BLaER1 (cell line): ENCODE measurements around the gene OXA1L.
A peak's percentile ranks its signal among the peaks of the same experiment; 100 is the strongest.

Experiments
- H3K27ac ChIP-seq: shearing (Covaris generic); formaldehyde crosslinking; 2 replicates; pipeline ENCODE4 v1.8.1; 2022
- H3K27me3 ChIP-seq: shearing (Covaris generic); formaldehyde crosslinking; 2 replicates; pipeline ENCODE4 v1.8.1; 2022
- H3K36me3 ChIP-seq: shearing (Covaris generic); formaldehyde crosslinking; 2 replicates; pipeline ENCODE4 v1.8.1; 2022
- H3K4me1 ChIP-seq: shearing (Covaris generic); formaldehyde crosslinking; 2 replicates; pipeline ENCODE4 v1.8.1; 2022
- H3K4me2 ChIP-seq: shearing (Covaris generic); formaldehyde crosslinking; 2 replicates; pipeline ENCODE4 v1.8.1; 2022
- H3K4me3 ChIP-seq: shearing (Covaris generic); formaldehyde crosslinking; 2 replicates; pipeline ENCODE4 v1.8.1; 2022
- H3K9ac ChIP-seq: shearing (Covaris generic); formaldehyde crosslinking; 2 replicates; pipeline ENCODE4 v1.8.1; 2022
- H3K9me3 ChIP-seq: shearing (Covaris generic); formaldehyde crosslinking; 2 replicates; pipeline ENCODE4 v1.8.1; 2022
- H4K20me1 ChIP-seq: shearing (Covaris generic); formaldehyde crosslinking; 2 replicates; pipeline ENCODE4 v1.8.1; 2022
- Cebpa-rat ChIP-seq: shearing (Covaris generic); IDR thresholded peaks from 2 replicates; pipeline ENCODE4 v1.8.1; 2022

OXA1L gene

GRCh38 chr14:22808388-22809209, 42.1 kb downstream of the OXA1L start:
- peaks cover 25% of the 10 kb centered on the region for H3K4me1 ChIP-seq
- TF ChIP-seq Cebpa-rat: no peak
- H4K20me1 ChIP-seq: no peaks in the 10 kb centered on the region
- H3K9me3 ChIP-seq: no peaks in the 10 kb centered on the region
- no peak overlapping the region for H3K4me2 ChIP-seq
- H3K9ac ChIP-seq: no peak overlapping the region
- H3K36me3 ChIP-seq: no peaks in the 10 kb centered on the region
- no peak overlapping the region for H3K4me3 ChIP-seq
- H3K27me3 ChIP-seq: no peaks in the 10 kb centered on the region
- no peak overlapping the region for H3K27ac ChIP-seq

- Histone ChIP-seq H3K9me3 (no peaks in the 10 kb centered on the region), H3K27me3 (no peaks in the 10 kb centered on the region), H3K27ac (no peak overlapping the region), H3K4me2 (peak overlapping the region; percentile 2), H4K20me1 (no peaks in the 10 kb centered on the region), H3K4me3 (no peak overlapping the region), H3K36me3 (no peaks in the 10 kb centered on the region), H3K4me1 (peaks cover 47% of the 10 kb centered on the region), H3K9ac (no peak overlapping the region)
- TF ChIP-seq Cebpa-rat: no peak
Measured at GRCh38 chr14:22811722-22812121, 45.2 kb downstream of the OXA1L start.

- no peaks in the 10 kb centered on the region for H3K9me3 ChIP-seq
- H4K20me1 ChIP-seq: no peaks in the 10 kb centered on the region
- H3K27ac ChIP-seq: no peak overlapping the region
- H3K4me3 ChIP-seq: no peak overlapping the region
- H3K9ac ChIP-seq: no peak overlapping the region
- TF ChIP-seq Cebpa-rat: no peak
- 0 out of 2 replicates have a peak overlapping the region, but pooled peaks have one; percentile 3 for H3K4me2 ChIP-seq
- no peaks in the 10 kb centered on the region for H3K27me3 ChIP-seq
- no peaks in the 10 kb centered on the region for H3K36me3 ChIP-seq
- H3K4me1 ChIP-seq: peaks cover 47% of the 10 kb centered on the region
Measured at GRCh38 chr14:22812744-22813143, 46.3 kb downstream of the OXA1L start.

- TF ChIP-seq Cebpa-rat: no peak
- Histone ChIP-seq H3K4me3 (no peak overlapping the region), H3K4me2 (0 out of 2 replicates have a peak overlapping the region, but pooled peaks have one; percentile 3), H4K20me1 (no peaks in the 10 kb centered on the region), H3K27ac (no peak overlapping the region), H3K27me3 (no peaks in the 10 kb centered on the region), H3K9me3 (no peaks in the 10 kb centered on the region), H3K36me3 (no peaks in the 10 kb centered on the region), H3K9ac (no peak overlapping the region), H3K4me1 (peaks cover 48% of the 10 kb centered on the region)
Measured at GRCh38 chr14:22813145-22813544, 46.7 kb downstream of the OXA1L start.

- H3K27me3 ChIP-seq: no peaks in the 10 kb centered on the region
- TF ChIP-seq Cebpa-rat: no peak
- peak overlapping the region; percentile 82 for H3K4me2 ChIP-seq
- H4K20me1 ChIP-seq: no peaks in the 10 kb centered on the region
- no peak overlapping the region for H3K9ac ChIP-seq
- no peaks in the 10 kb centered on the region for H3K9me3 ChIP-seq
- H3K4me3 ChIP-seq: no peak overlapping the region
- H3K36me3 ChIP-seq: no peaks in the 10 kb centered on the region
- H3K27ac ChIP-seq: no peak overlapping the region
- peaks cover 60% of the 10 kb centered on the region for H3K4me1 ChIP-seq
Measured at GRCh38 chr14:22814373-22814772, 47.9 kb downstream of the OXA1L start.

GRCh38 chr14:22814941-22815713, 48.6 kb downstream of the OXA1L start, which contains the start of gene SLC7A7:
SLC7A7 (minus strand) TSS chr14:22815435; CDS start chr14:22813398, 2,037 bp downstream.
- peak within 1 kb of the TSS; percentile 55; the same call in 1 of the 2 replicates for H3K9ac ChIP-seq
- peaks cover 67% of the 10 kb centered on the region for H3K4me1 ChIP-seq
- H4K20me1 ChIP-seq: no peaks in the 10 kb centered on the region
- peak within 1 kb of the TSS; percentile 7; the same call in 1 of the 2 replicates for H3K4me3 ChIP-seq
- no peaks in the 10 kb centered on the region for H3K36me3 ChIP-seq
- no peaks in the 10 kb centered on the region for H3K9me3 ChIP-seq
- peak within 1 kb of the TSS; percentile 64 for H3K27ac ChIP-seq
- no peaks in the 10 kb centered on the region for H3K27me3 ChIP-seq
- peak; percentile 56; the same call in 1 of the 2 replicates for TF ChIP-seq Cebpa-rat
- H3K4me2 ChIP-seq: peak within 1 kb of the TSS; percentile 82

GRCh38 chr14:22819151-22819988, 52.9 kb downstream of the OXA1L start:
- peak overlapping the region; percentile 53; the same call in 1 of the 2 replicates for H3K9ac ChIP-seq
- H3K27ac ChIP-seq: peak overlapping the region; percentile 75
- no peaks in the 10 kb centered on the region for H3K27me3 ChIP-seq
- peak overlapping the region; percentile 24 for H3K4me3 ChIP-seq
- peak overlapping the region; percentile 86 for H3K4me2 ChIP-seq
- TF ChIP-seq Cebpa-rat: no peak
- no peaks in the 10 kb centered on the region for H3K9me3 ChIP-seq
- no peaks in the 10 kb centered on the region for H3K36me3 ChIP-seq
- peaks cover 78% of the 10 kb centered on the region for H3K4me1 ChIP-seq
- H4K20me1 ChIP-seq: no peaks in the 10 kb centered on the region

- Histone ChIP-seq H3K9me3 (no peaks in the 10 kb centered on the region), H3K4me2 (no peak overlapping the region), H3K4me1 (peaks cover 78% of the 10 kb centered on the region), H3K4me3 (no peak overlapping the region), H4K20me1 (no peaks in the 10 kb centered on the region), H3K27me3 (no peaks in the 10 kb centered on the region), H3K9ac (no peak overlapping the region), H3K27ac (no peak overlapping the region), H3K36me3 (no peaks in the 10 kb centered on the region)
- no peak for TF ChIP-seq Cebpa-rat
Measured at GRCh38 chr14:22820731-22821130, 54.2 kb downstream of the OXA1L start.
